GM12872 (cell line): ENCODE data around the gene ORC4.

Experiments used
- CTCF ChIP-seq: IDR thresholded peaks from 3 replicates; pipeline ENCODE4 v1.5.1; 2011; ENCODE audit warnings: low read depth, mild to moderate bottlenecking, low read length, moderate library complexity; ENCODE audit not compliant: insufficient read depth

ORC4 gene

GRCh38 chr2:147882631-147883030 lies 137.9 kb downstream of the ORC4 start:
- no peak for TF ChIP-seq CTCF
